Testis (tissue), 2 donors: ENCODE measurements around the gene FGGY.

Experiments
- POLR2A ChIP-seq: fragments of 450-650 bp; IDR thresholded peaks from one replicate; pipeline ENCODE4 v1.6.1; 2017; ENCODE audit warnings: antibody characterized with exemption, mild to moderate bottlenecking, moderate library complexity
- TF ChIP-seq, protein P1 (sequence below), 3 experiments: fragments of 450-650 bp in 2 of 3; fragments of 200-600 bp in 1 of 3; sonication (generic) in 1 of 3; IDR thresholded peaks; one replicate each; pipeline ENCODE4 v1.5.1; 2016 to 2019; ENCODE audit warnings: antibody characterized with exemption in 3 of 3, mild to moderate bottlenecking in 2 of 3, moderate library complexity in 1 of 3

DNA sequence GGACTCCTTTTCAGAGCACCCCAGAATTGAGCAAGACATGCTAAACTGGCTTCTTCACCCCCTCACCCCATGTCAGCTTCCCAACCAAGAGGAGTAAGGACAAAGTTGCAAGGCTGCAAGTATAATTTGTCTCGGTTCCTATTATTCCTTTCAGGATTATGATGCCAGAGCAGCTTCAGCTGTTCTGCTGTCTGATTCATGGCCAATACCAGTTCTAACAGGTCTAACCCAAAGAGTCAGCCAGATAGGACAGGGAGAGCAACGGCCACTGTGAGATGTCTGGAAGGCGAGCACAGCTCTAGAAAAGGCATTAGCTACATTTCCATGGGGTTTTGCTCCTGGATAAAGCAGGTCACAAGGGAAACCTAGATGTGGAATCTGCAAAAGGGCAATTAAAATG, 464.5 kb downstream of the FGGY start:
- no peak for TF ChIP-seq POLR2A
- TF ChIP-seq, protein P1, sequence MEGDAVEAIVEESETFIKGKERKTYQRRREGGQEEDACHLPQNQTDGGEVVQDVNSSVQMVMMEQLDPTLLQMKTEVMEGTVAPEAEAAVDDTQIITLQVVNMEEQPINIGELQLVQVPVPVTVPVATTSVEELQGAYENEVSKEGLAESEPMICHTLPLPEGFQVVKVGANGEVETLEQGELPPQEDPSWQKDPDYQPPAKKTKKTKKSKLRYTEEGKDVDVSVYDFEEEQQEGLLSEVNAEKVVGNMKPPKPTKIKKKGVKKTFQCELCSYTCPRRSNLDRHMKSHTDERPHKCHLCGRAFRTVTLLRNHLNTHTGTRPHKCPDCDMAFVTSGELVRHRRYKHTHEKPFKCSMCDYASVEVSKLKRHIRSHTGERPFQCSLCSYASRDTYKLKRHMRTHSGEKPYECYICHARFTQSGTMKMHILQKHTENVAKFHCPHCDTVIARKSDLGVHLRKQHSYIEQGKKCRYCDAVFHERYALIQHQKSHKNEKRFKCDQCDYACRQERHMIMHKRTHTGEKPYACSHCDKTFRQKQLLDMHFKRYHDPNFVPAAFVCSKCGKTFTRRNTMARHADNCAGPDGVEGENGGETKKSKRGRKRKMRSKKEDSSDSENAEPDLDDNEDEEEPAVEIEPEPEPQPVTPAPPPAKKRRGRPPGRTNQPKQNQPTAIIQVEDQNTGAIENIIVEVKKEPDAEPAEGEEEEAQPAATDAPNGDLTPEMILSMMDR (IDR thresholded peaks at IDR 0.05) = no peak
